ENCODE data around the gene PYCR2.

PYCR2 gene

GRCh38 chr1:225930566-225930965 lies 6.5 kb upstream of the PYCR2 start:
- TF ChIP-seq POLR2AphosphoS5 (IDR thresholded peaks at IDR 0.05; ENCODE audit: low read depth, low read length): no peak
- no peak for TF ChIP-seq SIN3A (IDR thresholded peaks at IDR 0.05; ENCODE audit: borderline replicate concordance, insufficient read depth, low read length)
- TF ChIP-seq REST (IDR thresholded peaks at IDR 0.05; ENCODE audit: insufficient read depth in 1 of 2, low read depth in 2 of 2, low read length in 2 of 2): no peak
- TF ChIP-seq FOXP2 (optimal IDR thresholded peaks at IDR 0.05; ENCODE audit: borderline replicate concordance, extremely low read depth, extremely low read length, insufficient read depth): no peak
- TF ChIP-seq TAF1 (IDR thresholded peaks at IDR 0.05; ENCODE audit: borderline replicate concordance, insufficient read depth, low read length): no peak

- TF ChIP-seq POLR2AphosphoS5 (IDR thresholded peaks at IDR 0.05; ENCODE audit: low read depth, low read length): no peak
- no peak for TF ChIP-seq SIN3A (IDR thresholded peaks at IDR 0.05; ENCODE audit: borderline replicate concordance, insufficient read depth, low read length)
Observed at GRCh38 chr1:225928186-225929175, 4.4 kb upstream of the PYCR2 start.

GRCh38 chr1:225926551-225927113 lies 2.6 kb upstream of the PYCR2 start:
- TF ChIP-seq REST (IDR thresholded peaks at IDR 0.05; ENCODE audit: insufficient read depth in 1 of 2, low read depth in 2 of 2, low read length in 2 of 2) (no peak), TAF1 (IDR thresholded peaks at IDR 0.05; ENCODE audit: borderline replicate concordance, insufficient read depth, low read length) (no peak), SIN3A (IDR thresholded peaks at IDR 0.05; ENCODE audit: borderline replicate concordance, insufficient read depth, low read length) (no peak), FOXP2 (optimal IDR thresholded peaks at IDR 0.05; ENCODE audit: borderline replicate concordance, extremely low read depth, extremely low read length, insufficient read depth) (no peak), POLR2AphosphoS5 (IDR thresholded peaks at IDR 0.05; ENCODE audit: low read depth, low read length) (no peak)

GRCh38 chr1:225923381-225923691 lies 714 bp downstream of the PYCR2 start:
- TF ChIP-seq REST (IDR thresholded peaks at IDR 0.05; ENCODE audit: insufficient read depth in 1 of 2, low read depth in 2 of 2, low read length in 2 of 2): no peak
- TF ChIP-seq TAF1 (IDR thresholded peaks at IDR 0.05; ENCODE audit: borderline replicate concordance, insufficient read depth, low read length): no peak
- no peak for TF ChIP-seq SIN3A (IDR thresholded peaks at IDR 0.05; ENCODE audit: borderline replicate concordance, insufficient read depth, low read length)
- TF ChIP-seq FOXP2 (optimal IDR thresholded peaks at IDR 0.05; ENCODE audit: borderline replicate concordance, extremely low read depth, extremely low read length, insufficient read depth): no peak
- no peak for TF ChIP-seq POLR2AphosphoS5 (IDR thresholded peaks at IDR 0.05; ENCODE audit: low read depth, low read length)

GRCh38 chr1:225921734-225922709 lies 2.0 kb downstream of the PYCR2 start:
- TF ChIP-seq REST (IDR thresholded peaks at IDR 0.05; ENCODE audit: insufficient read depth in 1 of 2, low read depth in 2 of 2, low read length in 2 of 2) (no peak), TAF1 (IDR thresholded peaks at IDR 0.05; ENCODE audit: borderline replicate concordance, insufficient read depth, low read length) (no peak), FOXP2 (optimal IDR thresholded peaks at IDR 0.05; ENCODE audit: borderline replicate concordance, extremely low read depth, extremely low read length, insufficient read depth) (no peak), SIN3A (IDR thresholded peaks at IDR 0.05; ENCODE audit: borderline replicate concordance, insufficient read depth, low read length) (no peak), POLR2AphosphoS5 (IDR thresholded peaks at IDR 0.05; ENCODE audit: low read depth, low read length) (no peak; the same call in 1 of the 2 replicates)

Data from PFSK-1 (cell line).